ENCODE results near the gene OPN1LW.
"Not testable (repeated sequence)": the region's sequence is repeated elsewhere in the genome, so short reads cannot be mapped to it uniquely, and the experiment has no call there.

GRCh38 chrX:154168384-154168783, 24.3 kb downstream of the OPN1LW start:
- not testable (repeated sequence) for TF ChIP-seq EP300, CTCF (IDR thresholded peaks at IDR 0.05)
